ENCODE measurements around the gene SMARCA1. TPM values are rescaled to one million over a fixed set of nuclear protein-coding genes. Genes with fewer than 3 reads are reported as not detected.

SMARCA1 gene
- total and polyA plus RNA-seq, 2 of the 13 experiments (the other 11 are each of a cell fraction or from before 2014, with no cell fraction given), result 97.7 to 145 TPM

- TF ChIP-seq POGK (CRISPR knock-in tag; conservative IDR thresholded peaks at IDR 0.05), result no peak
- peak; percentile 67 for TF ChIP-seq MED1 (CRISPR knock-in tag; IDR thresholded peaks at IDR 0.05)
- TF ChIP-seq ZNF10 (CRISPR knock-in tag; IDR thresholded peaks at IDR 0.05; ENCODE audit: borderline replicate concordance, low read depth), result no peak
- TF ChIP-seq, protein P1, sequence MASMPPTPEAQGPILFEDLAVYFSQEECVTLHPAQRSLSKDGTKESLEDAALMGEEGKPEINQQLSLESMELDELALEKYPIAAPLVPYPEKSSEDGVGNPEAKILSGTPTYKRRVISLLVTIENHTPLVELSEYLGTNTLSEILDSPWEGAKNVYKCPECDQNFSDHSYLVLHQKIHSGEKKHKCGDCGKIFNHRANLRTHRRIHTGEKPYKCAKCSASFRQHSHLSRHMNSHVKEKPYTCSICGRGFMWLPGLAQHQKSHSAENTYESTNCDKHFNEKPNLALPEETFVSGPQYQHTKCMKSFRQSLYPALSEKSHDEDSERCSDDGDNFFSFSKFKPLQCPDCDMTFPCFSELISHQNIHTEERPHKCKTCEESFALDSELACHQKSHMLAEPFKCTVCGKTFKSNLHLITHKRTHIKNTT (CRISPR knock-in tag; IDR thresholded peaks at IDR 0.05), result no peak
- no peak for TF ChIP-seq REXO4 (CRISPR knock-in tag; IDR thresholded peaks at IDR 0.05; ENCODE audit: borderline replicate concordance)
- no peak for TF ChIP-seq ZNF225 (CRISPR knock-in tag; IDR thresholded peaks at IDR 0.05)
- TF ChIP-seq ZBTB2 (CRISPR knock-in tag; IDR thresholded peaks at IDR 0.05; ENCODE audit: low read depth), result no peak
- TF ChIP-seq, protein P2, sequence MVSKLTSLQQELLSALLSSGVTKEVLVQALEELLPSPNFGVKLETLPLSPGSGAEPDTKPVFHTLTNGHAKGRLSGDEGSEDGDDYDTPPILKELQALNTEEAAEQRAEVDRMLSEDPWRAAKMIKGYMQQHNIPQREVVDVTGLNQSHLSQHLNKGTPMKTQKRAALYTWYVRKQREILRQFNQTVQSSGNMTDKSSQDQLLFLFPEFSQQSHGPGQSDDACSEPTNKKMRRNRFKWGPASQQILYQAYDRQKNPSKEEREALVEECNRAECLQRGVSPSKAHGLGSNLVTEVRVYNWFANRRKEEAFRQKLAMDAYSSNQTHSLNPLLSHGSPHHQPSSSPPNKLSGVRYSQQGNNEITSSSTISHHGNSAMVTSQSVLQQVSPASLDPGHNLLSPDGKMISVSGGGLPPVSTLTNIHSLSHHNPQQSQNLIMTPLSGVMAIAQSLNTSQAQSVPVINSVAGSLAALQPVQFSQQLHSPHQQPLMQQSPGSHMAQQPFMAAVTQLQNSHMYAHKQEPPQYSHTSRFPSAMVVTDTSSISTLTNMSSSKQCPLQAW (CRISPR knock-in tag; IDR thresholded peaks at IDR 0.05), result no peak
- TF ChIP-seq CBFB (CRISPR knock-in tag; IDR thresholded peaks at IDR 0.05), result no peak
- peak; percentile 92 for TF ChIP-seq RXRB (CRISPR knock-in tag; IDR thresholded peaks at IDR 0.05; ENCODE audit: borderline replicate concordance)
- TF ChIP-seq NCOA1 (CRISPR knock-in tag; IDR thresholded peaks at IDR 0.05), result no peak
- no peak for TF ChIP-seq MAFK (conservative IDR thresholded peaks at IDR 0.05 in 1 of 2, IDR thresholded peaks at IDR 0.05 in 1 of 2; ENCODE audit: low read length in 2 of 2)
- no peak for TF ChIP-seq KDM2A (CRISPR knock-in tag; IDR thresholded peaks at IDR 0.05; ENCODE audit: borderline replicate concordance, low read depth)
- no peak for TF ChIP-seq ZNF260 (CRISPR knock-in tag; IDR thresholded peaks at IDR 0.05; ENCODE audit: borderline replicate concordance, low read depth)
- peak; percentile 37; the same call in 1 of the 2 replicates for TF ChIP-seq ETV5 (CRISPR knock-in tag; IDR thresholded peaks at IDR 0.05; ENCODE audit: borderline replicate concordance)
- TF ChIP-seq SP4 (CRISPR knock-in tag; IDR thresholded peaks at IDR 0.05), result no peak
- no peak for TF ChIP-seq NFE2 (CRISPR knock-in tag; IDR thresholded peaks at IDR 0.05)
- no peak for TF ChIP-seq RERE (CRISPR knock-in tag; IDR thresholded peaks at IDR 0.05; ENCODE audit: low read depth)
- no peak for TF ChIP-seq ZNF777 (CRISPR knock-in tag; IDR thresholded peaks at IDR 0.05)
Observed at GRCh38 chrX:129540722-129541184, 17.5 kb upstream of the SMARCA1 start (continued).
